Transverse colon (tissue), 4 donors: ENCODE data around the gene MEPCE.

ENCODE experiments used
- POLR2A ChIP-seq: fragments of 450-650 bp; IDR thresholded peaks from one replicate; pipeline ENCODE4 v1.6.1; 2016; ENCODE audit warnings: antibody characterized with exemption, mild to moderate bottlenecking, moderate library complexity
- POLR2AphosphoS5 ChIP-seq, 3 donors: sonication (generic); formaldehyde crosslinking; IDR thresholded peaks; one replicate each; pipeline ENCODE4 v1.6.1; 2016; ENCODE audit warnings: antibody characterized with exemption in 3 of 3
- TF ChIP-seq, protein P1 (sequence below), 5 experiments: fragments of 200-600 bp in 3 of 5; fragments of 450-650 bp in 2 of 5; sonication (generic) in 3 of 5; IDR thresholded peaks; 1 replicate in 2 of 5; 2 replicates in 3 of 5; pipeline ENCODE4 v1.5.1; 2016 to 2017; ENCODE audit warnings: antibody characterized with exemption in 5 of 5, inconsistent platforms in 3 of 5, mild to moderate bottlenecking in 2 of 5, moderate library complexity in 1 of 5

DNA sequence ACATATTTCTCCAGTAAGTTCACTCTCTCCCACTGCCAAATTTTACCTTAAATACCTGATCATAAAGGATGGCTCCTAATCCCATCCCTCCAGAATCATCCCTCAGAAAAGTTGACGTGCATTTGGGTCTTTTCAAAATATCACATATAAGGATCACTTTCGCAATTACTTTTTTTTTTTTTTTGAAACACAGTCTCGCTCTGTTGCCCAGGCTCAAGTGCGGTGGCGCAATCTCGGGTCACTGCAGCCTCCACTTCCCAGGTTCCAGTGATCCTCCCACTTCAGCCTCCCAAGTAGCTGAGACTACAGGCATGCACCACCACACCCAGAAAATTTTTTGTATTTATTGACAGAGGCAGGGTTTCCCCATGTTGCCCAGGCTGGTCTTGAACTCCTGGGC lies 18.5 kb upstream of the MEPCE start:
- TF ChIP-seq, protein P1, sequence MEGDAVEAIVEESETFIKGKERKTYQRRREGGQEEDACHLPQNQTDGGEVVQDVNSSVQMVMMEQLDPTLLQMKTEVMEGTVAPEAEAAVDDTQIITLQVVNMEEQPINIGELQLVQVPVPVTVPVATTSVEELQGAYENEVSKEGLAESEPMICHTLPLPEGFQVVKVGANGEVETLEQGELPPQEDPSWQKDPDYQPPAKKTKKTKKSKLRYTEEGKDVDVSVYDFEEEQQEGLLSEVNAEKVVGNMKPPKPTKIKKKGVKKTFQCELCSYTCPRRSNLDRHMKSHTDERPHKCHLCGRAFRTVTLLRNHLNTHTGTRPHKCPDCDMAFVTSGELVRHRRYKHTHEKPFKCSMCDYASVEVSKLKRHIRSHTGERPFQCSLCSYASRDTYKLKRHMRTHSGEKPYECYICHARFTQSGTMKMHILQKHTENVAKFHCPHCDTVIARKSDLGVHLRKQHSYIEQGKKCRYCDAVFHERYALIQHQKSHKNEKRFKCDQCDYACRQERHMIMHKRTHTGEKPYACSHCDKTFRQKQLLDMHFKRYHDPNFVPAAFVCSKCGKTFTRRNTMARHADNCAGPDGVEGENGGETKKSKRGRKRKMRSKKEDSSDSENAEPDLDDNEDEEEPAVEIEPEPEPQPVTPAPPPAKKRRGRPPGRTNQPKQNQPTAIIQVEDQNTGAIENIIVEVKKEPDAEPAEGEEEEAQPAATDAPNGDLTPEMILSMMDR (IDR thresholded peaks at IDR 0.05) = no peak
- TF ChIP-seq POLR2A = no peak
- TF ChIP-seq POLR2AphosphoS5 (IDR thresholded peaks at IDR 0.05) = no peak
